SH-SY5Y (cell line): ENCODE data around the gene ADCYAP1R1.

ENCODE experiments used
- GATA2 ChIP-seq: IDR thresholded peaks from 2 replicates; pipeline ENCODE4 v1.6.1; 2011; ENCODE audit warnings: mild to moderate bottlenecking, low read depth, low read length
- GATA3 ChIP-seq: IDR thresholded peaks from 2 replicates; pipeline ENCODE4 v1.6.1; 2011; ENCODE audit warnings: low read depth, mild to moderate bottlenecking, low read length, moderate library complexity

DNA sequence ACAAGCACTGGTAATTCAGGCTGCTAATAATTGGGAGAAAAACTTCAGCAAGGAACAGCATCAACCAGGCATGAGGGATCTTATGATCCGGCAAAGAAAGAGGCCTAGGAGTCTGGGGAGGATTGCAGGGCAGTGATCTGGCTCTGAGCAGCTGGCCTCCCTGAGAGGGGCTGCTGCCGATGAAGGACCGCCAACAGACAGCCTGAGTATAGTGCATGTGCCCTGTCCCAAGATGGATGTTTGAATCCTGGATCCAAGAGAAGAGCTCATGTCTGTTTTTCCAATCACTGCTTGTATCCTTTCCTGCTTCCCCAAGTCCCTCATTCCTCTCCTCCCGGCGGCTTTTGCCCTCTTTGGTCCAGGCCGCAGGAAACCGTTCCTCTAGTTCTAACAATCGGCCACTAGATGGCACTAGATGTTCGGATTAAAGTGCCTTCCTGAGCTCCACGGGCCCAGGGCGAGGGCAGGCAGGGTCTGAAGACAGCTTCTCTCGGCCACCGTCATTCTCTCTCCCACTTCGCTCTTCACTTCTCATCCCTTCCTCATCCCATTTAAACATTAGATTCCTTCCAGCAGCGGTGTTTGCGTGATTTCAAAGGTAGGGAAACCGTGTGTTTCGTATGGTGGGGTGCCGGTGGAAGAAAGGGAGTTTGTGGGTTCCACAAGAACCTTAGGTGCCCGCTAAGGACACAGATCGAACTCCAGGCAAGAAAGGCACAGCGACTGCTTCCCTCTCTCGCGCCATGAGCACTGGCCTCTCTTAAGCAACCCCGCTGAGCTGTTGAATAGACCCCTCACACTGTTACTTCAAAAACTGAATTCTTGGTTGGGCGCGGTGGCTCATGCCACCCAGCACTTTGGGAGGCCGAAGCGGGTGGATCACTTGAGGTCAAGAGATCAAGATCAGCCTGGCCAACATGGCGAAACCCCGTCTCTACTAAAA lies 82.4 kb downstream of the ADCYAP1R1 start:
- TF ChIP-seq GATA3 (no peak), GATA2 (no peak)
